Effector CD4-positive, alpha-beta T cell (primary cell): ENCODE data around the gene PRR12.

Source experiments
- DNase-seq: peaks from one replicate; pipeline ENCODE4 v3.0.0-alpha.2; 2020

Gene PRR12

GRCh38 chr19:49566302-49566701 lies 24.7 kb upstream of the PRR12 start:
- no peak for DNase-seq

- peak; percentile 67 for DNase-seq
Observed at GRCh38 chr19:49567861-49568441, 23.0 kb upstream of the PRR12 start.

GRCh38 chr19:49570138-49570856 lies 20.7 kb upstream of the PRR12 start:
- DNase-seq: peak; percentile 66

GRCh38 chr19:49570997-49571676 lies 19.8 kb upstream of the PRR12 start:
- no peak for DNase-seq

GRCh38 chr19:49573009-49573408 lies 18.0 kb upstream of the PRR12 start:
- DNase-seq: no peak

GRCh38 chr19:49573425-49573824 lies 17.6 kb upstream of the PRR12 start:
- no peak for DNase-seq

- DNase-seq: no peak
Observed at GRCh38 chr19:49574206-49574755, 16.7 kb upstream of the PRR12 start.

GRCh38 chr19:49579193-49579592 lies 11.8 kb upstream of the PRR12 start:
- no peak for DNase-seq

- no peak for DNase-seq
Observed at GRCh38 chr19:49579947-49580263, 11.1 kb upstream of the PRR12 start.

GRCh38 chr19:49580264-49581006 lies 10.5 kb upstream of the PRR12 start, which contains the start of gene NOSIP:
Gene NOSIP (minus strand): TSS chr19:49580556. CDS start chr19:49560691, 19,865 bp downstream.
- DNase-seq: peak; percentile 94

- no peak for DNase-seq
Observed at GRCh38 chr19:49581007-49581508, 9.9 kb upstream of the PRR12 start, which contains the start of gene PRRG2. Gene PRRG2 (plus strand): TSS chr19:49581316. CDS start chr19:49583220, 1,904 bp downstream.

- no peak for DNase-seq
Observed at GRCh38 chr19:49583239-49583638, 7.7 kb upstream of the PRR12 start.

- DNase-seq: no peak
Observed at GRCh38 chr19:49585023-49585422, 6.0 kb upstream of the PRR12 start.

- DNase-seq: no peak
Observed at GRCh38 chr19:49587227-49587626, 3.8 kb upstream of the PRR12 start.

- peak; percentile 35 for DNase-seq
Observed at GRCh38 chr19:49588365-49589122, 2.4 kb upstream of the PRR12 start.

GRCh38 chr19:49589502-49589905 lies 1.5 kb upstream of the PRR12 start:
- DNase-seq: no peak

GRCh38 chr19:49590071-49590970 lies 661 bp upstream of the PRR12 start:
- DNase-seq: peak; percentile 86

GRCh38 chr19:49591731-49592485 lies 926 bp downstream of the PRR12 start:
- peak; percentile 28 for DNase-seq

- no peak for DNase-seq
Observed at GRCh38 chr19:49592486-49593232, 1.7 kb downstream of the PRR12 start.
